Gastroesophageal sphincter (tissue), 4 donors: ENCODE data around the gene ZNF444. TPM values are rescaled to one million over a fixed set of nuclear protein-coding genes. Genes with fewer than 3 reads are reported as not detected.
A peak's percentile ranks its signal among the peaks of the same experiment; 100 is the strongest.
"Not testable (repeated sequence)": the region's sequence is repeated elsewhere in the genome, so short reads cannot be mapped to it uniquely, and the experiment has no call there.

Source experiments
- ATAC-seq: fragments of 150-250 bp; one replicate; pipeline ENCODE4 v1.9.1; 2016; ENCODE audit warnings: mild to moderate bottlenecking, moderate library complexity
- H3K27ac ChIP-seq, 4 donors: fragments of 200-600 bp; sonication (generic) in 3 of 4; 1 replicate in 3 of 4; 2 replicates in 1 of 4; pipeline ENCODE4 v1.5.1; 2016 to 2019
- H3K27me3 ChIP-seq: fragments of 200-600 bp; sonication (generic); one replicate; pipeline ENCODE4 v1.5.1; 2019
- H3K36me3 ChIP-seq, 2 donors: fragments of 200-600 bp; sonication (generic); one replicate each; pipeline ENCODE4 v1.5.1; 2019; ENCODE audit warnings: control low read depth in 1 of 2
- H3K4me1 ChIP-seq, 3 donors: fragments of 200-600 bp; sonication (generic); 1 replicate in 2 of 3; 2 replicates in 1 of 3; pipeline ENCODE4 v1.5.1; 2016 to 2019; ENCODE audit warnings: control low read depth in 2 of 3
- H3K4me3 ChIP-seq, 2 donors: fragments of 200-600 bp; sonication (generic); one replicate each; pipeline ENCODE4 v1.5.1; 2019; ENCODE audit warnings: mild to moderate bottlenecking in 1 of 2, moderate library complexity in 1 of 2
- H3K9me3 ChIP-seq, 3 donors: fragments of 200-600 bp; sonication (generic); one replicate each; pipeline ENCODE4 v1.5.1; 2017 to 2019; ENCODE audit warnings: control low read depth in 2 of 3
- CTCF ChIP-seq, 4 experiments: fragments of 200-600 bp in 2 of 4; fragments of 450-650 bp in 2 of 4; sonication (generic) in 1 of 4; IDR thresholded peaks; one replicate each; pipeline ENCODE4 v1.5.1; 2017 to 2019; ENCODE audit warnings: antibody characterized with exemption in 4 of 4, mild to moderate bottlenecking in 2 of 4, moderate library complexity in 2 of 4
- EP300 ChIP-seq: sonication (generic); formaldehyde crosslinking; IDR thresholded peaks from one replicate; pipeline ENCODE4 v1.6.1; 2017; ENCODE audit warnings: antibody characterized with exemption, mild to moderate bottlenecking
- POLR2A ChIP-seq, 2 donors: fragments of 450-650 bp; IDR thresholded peaks; one replicate each; pipeline ENCODE4 v1.6.1; 2017; ENCODE audit warnings: antibody characterized with exemption in 2 of 2, mild to moderate bottlenecking in 2 of 2, moderate library complexity in 1 of 2
- POLR2AphosphoS5 ChIP-seq: sonication (generic); formaldehyde crosslinking; IDR thresholded peaks from one replicate; pipeline ENCODE4 v1.6.1; 2017; ENCODE audit warnings: antibody characterized with exemption
- WGBS, 2 donors: methylation state at CpG; one replicate each; pipeline ENCODE4 v1.1.5; 2018; ENCODE audit warnings: low coverage in 1 of 2; 5-methylcytosine and 5-hydroxymethylcytosine counted together
- total RNA-seq, 4 donors: library from RNA; depleted of rRNA; stranded (reverse); fragments of >200 nt; gene quantifications; one replicate each; pipeline ENCODE4 v1.1.0, GENCODE V29; 2016

Gene ZNF444
- total RNA-seq, 4 donors from 2014 or later: 36.2 to 57.9 (median 41.3) TPM

- no peaks in the 10 kb centered on the region for H3K9me3 ChIP-seq
- peak overlapping the region; percentile 50 to 87 (median 84) for H3K27ac ChIP-seq
- peak overlapping the region in 1 of 2 donors; percentile 25 for H3K4me3 ChIP-seq
- peak; percentile 91 for ATAC-seq
- no peaks in the 10 kb centered on the region for H3K27me3 ChIP-seq
- TF ChIP-seq CTCF (IDR thresholded peaks at IDR 0.05) (peak in 3 of 4 experiments; percentile 82 to 92 (median 88)), POLR2AphosphoS5 (peak; percentile 79), POLR2A (IDR thresholded peaks at IDR 0.05) (no peak), EP300 (no peak)
- H3K36me3 ChIP-seq: peaks cover 0 to 29% of the 10 kb centered on the region in 2 donors
- 0 to 8% methylated on average over 2 to 14 of the region's 22 CpGs for WGBS, 2 donors
- H3K4me1 ChIP-seq: peaks cover 3 to 71% (median 49%) of the 10 kb centered on the region in 3 donors
Measured at GRCh38 chr19:56105090-56105701, 35.9 kb upstream of the ZNF444 start.

- H3K4me1 ChIP-seq: peaks cover 3 to 78% (median 56%) of the 10 kb centered on the region in 3 donors
- H3K27ac ChIP-seq: peak overlapping the region; percentile 50 to 87 (median 84)
- H3K36me3 ChIP-seq: peaks cover 0 to 24% of the 10 kb centered on the region in 2 donors
- H3K4me3 ChIP-seq: peak overlapping the region in 1 of 2 donors; percentile 25
- not testable (repeated sequence) for ATAC-seq, H3K27me3 ChIP-seq, H3K9me3 ChIP-seq
- 86 to 92% methylated on average over 30 to 35 of the region's 61 CpGs for WGBS, 2 donors
Measured at GRCh38 chr19:56105831-56106396, 35.2 kb upstream of the ZNF444 start.

DNA sequence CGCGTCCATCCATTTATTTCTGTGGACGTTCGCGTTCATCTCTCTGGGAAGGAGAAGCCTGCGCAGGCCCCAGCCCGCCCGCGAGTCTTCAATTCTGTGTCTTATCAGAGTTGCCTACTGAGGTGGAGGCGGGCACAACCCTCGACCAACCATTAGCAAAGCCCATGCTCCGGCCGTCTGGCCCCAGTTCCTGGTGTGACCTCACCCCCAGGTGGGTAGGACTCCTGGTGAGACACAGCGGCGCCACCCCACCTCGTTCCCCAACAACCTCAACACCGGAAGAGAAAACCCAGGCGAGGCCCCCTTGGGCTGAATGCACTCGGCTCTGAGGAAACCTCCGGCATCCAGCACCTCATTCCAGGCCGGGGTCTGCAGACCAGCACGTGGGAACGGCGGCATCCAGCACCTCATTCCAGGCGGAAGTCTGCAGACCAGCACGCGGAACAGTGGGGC lies 34.7 kb upstream of the ZNF444 start:
- TF ChIP-seq POLR2AphosphoS5 (no peak), POLR2A (IDR thresholded peaks at IDR 0.05) (no peak), CTCF (IDR thresholded peaks at IDR 0.05) (no peak), EP300 (no peak)
- Histone ChIP-seq H3K27me3 (no peaks in the 10 kb centered on the region), H3K9me3 (no peaks in the 10 kb centered on the region), H3K27ac (peak overlapping the region in 3 of 4 donors; percentile 84 to 87 (median 85)), H3K36me3 (peaks cover 0 to 18% of the 10 kb centered on the region in 2 donors), H3K4me3 (no peak overlapping the region), H3K4me1 (peaks cover 8 to 84% (median 61%) of the 10 kb centered on the region in 3 donors)
- 71% methylated on average over 5 of the region's 27 CpGs; no CpG with 5 or more reads in 1 of the 2 donors for WGBS, 2 donors
- no peak for ATAC-seq

DNA sequence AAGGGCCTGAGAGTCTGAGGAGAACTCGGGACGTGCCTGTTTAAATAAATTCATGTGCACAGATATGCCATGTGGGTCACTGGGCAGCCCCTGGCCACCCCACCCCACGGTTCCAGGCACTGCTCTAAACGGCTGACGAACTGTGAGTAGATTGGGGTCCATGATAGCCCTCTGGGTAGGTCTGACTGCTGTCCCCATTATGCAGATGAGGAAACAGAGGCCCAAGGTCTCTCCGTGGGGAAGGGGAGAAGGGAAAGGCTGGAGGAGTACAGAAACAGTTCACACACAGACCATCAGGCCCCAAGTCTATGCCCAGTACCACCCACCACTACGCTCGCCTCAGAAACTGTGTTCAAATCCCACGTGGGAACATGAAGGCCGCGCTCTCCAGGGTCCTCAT lies 34.1 kb upstream of the ZNF444 start:
- 65 to 85% methylated on average over 5 of the region's 11 CpGs for WGBS, 2 donors
- peaks cover 12 to 89% (median 67%) of the 10 kb centered on the region in 3 donors for H3K4me1 ChIP-seq
- no peaks in the 10 kb centered on the region for H3K27me3 ChIP-seq
- H3K4me3 ChIP-seq: no peak overlapping the region
- no peak for ATAC-seq
- TF ChIP-seq POLR2AphosphoS5: no peak
- TF ChIP-seq POLR2A (IDR thresholded peaks at IDR 0.05): no peak
- no peak for TF ChIP-seq CTCF (IDR thresholded peaks at IDR 0.05)
- TF ChIP-seq EP300: no peak
- H3K9me3 ChIP-seq: no peaks in the 10 kb centered on the region
- peak overlapping the region; percentile 1 to 87 (median 84) for H3K27ac ChIP-seq
- H3K36me3 ChIP-seq: peaks cover 0 to 13% of the 10 kb centered on the region in 2 donors

GRCh38 chr19:56107626-56108351 lies 33.3 kb upstream of the ZNF444 start:
- no peaks in the 10 kb centered on the region for H3K9me3 ChIP-seq
- peaks cover 12 to 94% (median 75%) of the 10 kb centered on the region in 3 donors for H3K4me1 ChIP-seq
- peak overlapping the region; percentile 3 to 42 for H3K4me3 ChIP-seq
- ATAC-seq: no peak
- TF ChIP-seq EP300: no peak
- no peak for TF ChIP-seq POLR2AphosphoS5
- no peak for TF ChIP-seq CTCF (IDR thresholded peaks at IDR 0.05)
- no peak for TF ChIP-seq POLR2A (IDR thresholded peaks at IDR 0.05)
- H3K36me3 ChIP-seq: peaks cover 0 to 5% of the 10 kb centered on the region in 2 donors
- 40 to 48% methylated on average over 9 to 16 of the region's 27 CpGs for WGBS, 2 donors
- no peaks in the 10 kb centered on the region for H3K27me3 ChIP-seq
- H3K27ac ChIP-seq: peak overlapping the region; percentile 1 to 87 (median 84)
